Measurements from ENCODE around the gene SYCE3. TPM values are rescaled to one million over a fixed set of nuclear protein-coding genes. Genes with fewer than 3 reads are reported as not detected.

SYCE3 gene
- total and polyA plus RNA-seq, 9 of the 15 experiments (the other 6 are each of a cell fraction or from before 2014, with no cell fraction given), result 0.56 TPM; not detected in 8

- Histone ChIP-seq H3K9me3 (replicated peaks; ENCODE audit: control insufficient read depth, insufficient read depth, low read depth, low read length) (no peaks in the 10 kb centered on the region), H3K79me2 (ENCODE audit: control insufficient read depth, insufficient read depth, low read length) (peaks cover 36% of the 10 kb centered on the region), H3K4me3 (no peak overlapping the region; the same call in 1 of the 2 replicates), H3K27me3 (ENCODE audit: control insufficient read depth in 2 of 2, insufficient read depth in 2 of 2, low read length in 2 of 2) (no peaks in the 10 kb centered on the region), H4K20me1 (replicated peaks; ENCODE audit: control insufficient read depth, insufficient read depth, low read length) (no peaks in the 10 kb centered on the region), H3K4me2 (ENCODE audit: insufficient read depth, low read length) (no peak overlapping the region), H2AFZ (ENCODE audit: low read depth, low read length) (no peak overlapping the region), H3K27ac (ENCODE audit: extremely low read depth, low read depth, low read length) (no peak overlapping the region), H3K9me1 (ENCODE audit: control insufficient read depth, insufficient read depth, low read length) (no peaks in the 10 kb centered on the region), H3K4me1 (replicated peaks in 1 of 2; ENCODE audit: control insufficient read depth in 2 of 2, insufficient read depth in 2 of 2, low read length in 2 of 2) (peaks cover 0 to 27% of the 10 kb centered on the region in 2 experiments; a peak in 3 of 5 replicates), H3K9ac (ENCODE audit: insufficient read depth in 1 of 2, low read depth in 2 of 2, low read length in 2 of 2) (peak overlapping the region in 1 of 2 experiments; percentile 96; a peak in 2 of 4 replicates), H3K36me3 (ENCODE audit: control insufficient read depth, insufficient read depth, low read length) (peaks cover 29% of the 10 kb centered on the region; the same call in 1 of the 3 replicates)
- ChIA-PET POLR2A (interaction anchor here (1.3 kb wide), 1 partner anchor 9 kb away, joined by 4 read pairs; no protein-coding TSS in a partner anchor), CTCF (ENCODE audit: low intra/inter-chr PET ratio) (no interaction called here)
- in situ Hi-C loops (cut with MboI), result no loop called here
- intact Hi-C loops (cut with micrococcal nuclease), result no loop called here
- DNase-seq (ENCODE audit: extremely low read depth in 1 of 4, low spot score in 3 of 4) (no peak), FAIRE-seq (no peak), ATAC-seq (no peak)
- no TSS peak for BruUV-seq (replicated peaks)
- WGBS (ENCODE audit: insufficient coverage, low coverage, missing lambda C conversion rate), result 98% methylated on average over 18 of the region's 41 CpGs
- TF ChIP-seq ZNF830 (CRISPR knock-in tag; IDR thresholded peaks at IDR 0.05) (no peak), HMG20A (CRISPR knock-in tag; conservative IDR thresholded peaks at IDR 0.05) (no peak), TFAP4 (CRISPR knock-in tag; IDR thresholded peaks at IDR 0.05; ENCODE audit: borderline replicate concordance) (no peak), IRF1 (CRISPR knock-in tag; IDR thresholded peaks at IDR 0.05; ENCODE audit: borderline replicate concordance) (no peak), MITF (IDR thresholded peaks at IDR 0.05) (no peak), ZNF512 (tag; IDR thresholded peaks at IDR 0.05) (no peak), ZNF140 (CRISPR knock-in tag; IDR thresholded peaks at IDR 0.05) (no peak), EGR1 (conservative IDR thresholded peaks at IDR 0.05) (no peak), ILF3 (IDR thresholded peaks at IDR 0.05; ENCODE audit: borderline replicate concordance) (no peak), TRIM28 (IDR thresholded peaks at IDR 0.05) (no peak), NEUROD1 (IDR thresholded peaks at IDR 0.05; ENCODE audit: borderline replicate concordance, low read depth, low read length, partially characterized antibody) (no peak), POLR2A (conservative IDR thresholded peaks at IDR 0.05) (no peak), TAF7 (tag; IDR thresholded peaks at IDR 0.05) (no peak), FOXA1 (IDR thresholded peaks at IDR 0.05; ENCODE audit: borderline replicate concordance) (no peak)
These were observed 56.7 kb downstream of the SYCE3 start for GRCh38 chr22:50505776-50506610.

Measured in K562 (cell line).